ENCODE measurements around the gene ELP1. TPM values are rescaled to one million over a fixed set of nuclear protein-coding genes. Genes with fewer than 3 reads are reported as not detected.

ELP1 gene
- total and polyA plus RNA-seq, 3 donors from 2014 or later: 20.8 to 36.6 (median 32.7) TPM

GRCh38 chr9:108950168-108950567 lies 16.2 kb upstream of the ELP1 start:
- intact Hi-C loops (cut with DNase I; ENCODE audit: low total_unique reads): no loop called here
- H3K9me3 ChIP-seq: no peaks in the 10 kb centered on the region
- no peaks in the 10 kb centered on the region for H3K36me3 ChIP-seq (ENCODE audit: low read depth, missing control alignments)
- H3K4me1 ChIP-seq: no peaks in the 10 kb centered on the region
- no peak for DNase-seq
- no peak overlapping the region for H3K4me3 ChIP-seq
- no peaks in the 10 kb centered on the region for H3K27me3 ChIP-seq
- 74 to 82% methylated on average over 1 of the region's 1 CpG for WGBS, 2 donors
- H3K27ac ChIP-seq: no peak overlapping the region
- no peak for TF ChIP-seq POLR2A (IDR thresholded peaks at IDR 0.05)
- TF ChIP-seq CTCF (IDR thresholded peaks at IDR 0.05): no peak

GRCh38 chr9:108939975-108940374 lies 6.1 kb upstream of the ELP1 start:
- no peak for DNase-seq
- no peaks in the 10 kb centered on the region for H3K9me3 ChIP-seq
- 90 to 99% methylated on average over 4 of the region's 4 CpGs for WGBS, 2 donors
- no peak overlapping the region for H3K27ac ChIP-seq
- no peaks in the 10 kb centered on the region for H3K36me3 ChIP-seq (ENCODE audit: low read depth, missing control alignments)
- peaks cover 1% of the 10 kb centered on the region for H3K4me1 ChIP-seq
- no peak overlapping the region for H3K4me3 ChIP-seq
- intact Hi-C loops (cut with DNase I; ENCODE audit: low total_unique reads): no loop called here
- TF ChIP-seq CTCF (IDR thresholded peaks at IDR 0.05) (no peak), POLR2A (IDR thresholded peaks at IDR 0.05) (no peak)
- no peaks in the 10 kb centered on the region for H3K27me3 ChIP-seq

- Histone ChIP-seq H3K27me3 (no peaks in the 10 kb centered on the region), H3K27ac (no peak overlapping the region)
- intact Hi-C loops (cut with DNase I; ENCODE audit: low total_unique reads): no loop called here
Measured at GRCh38 chr9:108937561-108938305, 3.8 kb upstream of the ELP1 start.

GRCh38 chr9:108934323-108934893 lies 484 bp upstream of the ELP1 start, which contains the start of gene ABITRAM:
TSS of gene ABITRAM (plus strand) at chr9:108934400. CDS start at chr9:108934487, 87 bp downstream.
- 0% methylated on average over 17 to 46 of the region's 47 CpGs for WGBS, 2 donors

More at GRCh38 chr9:108937561-108938305, 3.8 kb upstream of the ELP1 start:
- Histone ChIP-seq H3K4me1 (peaks cover 9% of the 10 kb centered on the region), H3K4me3 (no peak overlapping the region), H3K36me3 (ENCODE audit: low read depth, missing control alignments) (no peaks in the 10 kb centered on the region), H3K9me3 (no peaks in the 10 kb centered on the region)
- no peak for DNase-seq
- WGBS, 2 donors: 81 to 88% methylated on average over 5 of the region's 5 CpGs
- TF ChIP-seq POLR2A (IDR thresholded peaks at IDR 0.05) (no peak), CTCF (IDR thresholded peaks at IDR 0.05) (no peak)

More at GRCh38 chr9:108934323-108934893, 484 bp upstream of the ELP1 start, which contains the start of gene ABITRAM:
- Histone ChIP-seq H3K4me3 (peak within 1 kb of the TSS; percentile 79 to 95), H3K27me3 (no peaks in the 10 kb centered on the region), H3K4me1 (peaks cover 20% of the 10 kb centered on the region), H3K27ac (peak within 1 kb of the TSS; percentile 95), H3K36me3 (ENCODE audit: low read depth, missing control alignments) (no peaks in the 10 kb centered on the region), H3K9me3 (no peaks in the 10 kb centered on the region)
- peak; percentile 82 for DNase-seq
- TF ChIP-seq POLR2A (IDR thresholded peaks at IDR 0.05) (no peak), CTCF (IDR thresholded peaks at IDR 0.05) (no peak)
- intact Hi-C loops (cut with DNase I; ENCODE audit: low total_unique reads): no loop called here

All from testis (tissue), 3 donors.